Mucosa of rectum (tissue), 2 donors: ENCODE results near the gene EMD.

Experiments used
- H3K27ac ChIP-seq, 2 donors: one replicate each; pipeline ENCODE4 v1.7.0; 2013; ENCODE audit warnings: inconsistent platforms in 2 of 2, low read depth in 2 of 2, low read length in 2 of 2
- H3K27me3 ChIP-seq, 2 donors: one replicate each; pipeline ENCODE4 v1.7.0; 2013; ENCODE audit warnings: low read length in 2 of 2; ENCODE audit not compliant: control insufficient read depth in 2 of 2, insufficient read depth in 2 of 2
- H3K36me3 ChIP-seq, 2 donors: one replicate each; pipeline ENCODE4 v1.7.0; 2013; ENCODE audit warnings: low read length in 2 of 2; ENCODE audit not compliant: control insufficient read depth in 2 of 2, insufficient read depth in 2 of 2
- H3K4me1 ChIP-seq, 2 donors: one replicate each; pipeline ENCODE4 v1.7.0; 2013; ENCODE audit warnings: low read length in 2 of 2, mild to moderate bottlenecking in 1 of 2; ENCODE audit not compliant: control insufficient read depth in 2 of 2, insufficient read depth in 2 of 2
- H3K4me3 ChIP-seq, 2 donors: one replicate each; pipeline ENCODE4 v1.7.0; 2013; ENCODE audit warnings: low read length in 2 of 2
- H3K9ac ChIP-seq, 2 donors: one replicate each; pipeline ENCODE4 v1.7.0; 2013; ENCODE audit warnings: low read length in 2 of 2, low read depth in 1 of 2, mild to moderate bottlenecking in 1 of 2
- H3K9me3 ChIP-seq, 2 donors: one replicate each; pipeline ENCODE4 v1.7.0; 2013; ENCODE audit warnings: low read length in 2 of 2; ENCODE audit not compliant: control insufficient read depth in 2 of 2
- donor health status: healthy.
- donor health status: Normal muscosa, but diverticular disease.

Gene EMD

DNA sequence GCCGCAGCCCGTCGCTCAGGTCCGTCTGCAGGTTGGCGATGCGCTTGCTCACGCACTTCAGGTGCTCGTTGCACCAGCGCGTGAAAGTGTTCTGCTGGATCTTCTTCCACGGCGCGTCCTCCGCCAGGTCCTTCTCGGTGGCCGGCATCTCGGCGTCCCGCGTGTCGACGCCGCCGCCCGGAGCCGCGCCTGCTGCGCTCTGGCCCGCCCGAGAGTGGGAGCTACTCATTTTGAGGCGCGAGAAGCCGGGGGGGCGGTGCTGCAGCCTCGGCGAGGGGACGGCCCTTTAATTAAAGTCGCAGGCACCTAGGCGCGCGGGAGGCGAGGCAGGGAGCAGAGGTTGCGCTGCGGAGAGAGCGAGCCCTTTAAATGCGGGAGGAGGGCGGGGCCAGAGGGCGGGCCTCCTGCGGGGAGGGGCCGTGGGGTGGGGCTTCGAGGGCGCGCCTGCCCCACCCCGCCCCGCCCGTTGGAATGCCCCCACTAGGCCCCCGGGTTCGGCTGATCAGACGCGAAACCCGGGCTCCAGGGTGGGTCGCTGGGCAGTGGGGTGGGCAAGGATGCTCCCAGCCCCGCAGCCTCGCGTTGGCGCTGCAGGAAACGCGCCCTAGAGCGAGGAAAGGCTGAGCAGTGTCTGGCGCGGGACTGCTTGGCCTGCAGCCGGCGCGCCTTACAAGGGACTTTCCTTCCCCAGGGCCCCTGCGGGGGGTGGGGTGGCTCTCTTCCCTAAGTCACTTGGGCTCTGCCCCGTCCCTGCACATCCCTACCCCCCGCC lies 7.9 kb upstream of the EMD start:
- peaks cover 5 to 10% of the 10 kb centered on the region in 2 donors for H3K27me3 ChIP-seq
- H3K9ac ChIP-seq, result peak overlapping the region; percentile 16 to 70
- no peaks in the 10 kb centered on the region for H3K9me3 ChIP-seq
- H3K27ac ChIP-seq, result peak overlapping the region; percentile 44 to 90
- H3K4me3 ChIP-seq, result peak overlapping the region; percentile 62 to 81
- peaks cover 10 to 19% of the 10 kb centered on the region in 2 donors for H3K4me1 ChIP-seq
- H3K36me3 ChIP-seq, result no peaks in the 10 kb centered on the region

DNA sequence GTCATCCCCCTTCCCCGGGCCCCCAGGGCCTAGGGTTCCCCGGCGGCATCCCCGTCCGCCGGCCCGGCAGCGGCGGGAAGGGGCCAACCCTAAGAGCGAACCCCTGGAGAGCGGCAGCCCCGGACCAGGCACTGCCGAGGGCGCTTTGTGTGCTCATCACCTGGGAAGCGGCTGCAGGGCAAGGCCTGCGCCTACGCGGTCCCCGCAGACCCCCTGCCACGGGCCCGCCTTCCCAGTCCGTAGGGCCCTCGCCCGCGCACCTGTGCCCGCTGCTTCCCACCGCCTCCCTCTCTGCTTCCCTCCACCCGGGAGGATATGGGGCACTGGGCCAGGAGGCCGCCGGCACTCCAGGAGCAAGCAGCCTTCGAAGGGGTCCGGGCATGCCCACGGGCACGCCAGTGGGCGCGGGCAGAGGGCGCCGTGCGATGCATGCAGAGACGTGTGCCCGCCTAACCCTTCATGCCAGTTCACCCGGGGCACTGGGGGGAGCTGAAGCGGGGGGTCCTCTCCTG lies 7.2 kb upstream of the EMD start:
- H3K36me3 ChIP-seq, result no peaks in the 10 kb centered on the region
- peak overlapping the region; percentile 26 to 37 for H3K4me3 ChIP-seq
- peak overlapping the region; percentile 44 to 67 for H3K27ac ChIP-seq
- peaks cover 5 to 10% of the 10 kb centered on the region in 2 donors for H3K27me3 ChIP-seq
- H3K9me3 ChIP-seq, result no peaks in the 10 kb centered on the region
- H3K9ac ChIP-seq, result peak overlapping the region in 1 of 2 donors; percentile 44
- peaks cover 10 to 19% of the 10 kb centered on the region in 2 donors for H3K4me1 ChIP-seq

DNA sequence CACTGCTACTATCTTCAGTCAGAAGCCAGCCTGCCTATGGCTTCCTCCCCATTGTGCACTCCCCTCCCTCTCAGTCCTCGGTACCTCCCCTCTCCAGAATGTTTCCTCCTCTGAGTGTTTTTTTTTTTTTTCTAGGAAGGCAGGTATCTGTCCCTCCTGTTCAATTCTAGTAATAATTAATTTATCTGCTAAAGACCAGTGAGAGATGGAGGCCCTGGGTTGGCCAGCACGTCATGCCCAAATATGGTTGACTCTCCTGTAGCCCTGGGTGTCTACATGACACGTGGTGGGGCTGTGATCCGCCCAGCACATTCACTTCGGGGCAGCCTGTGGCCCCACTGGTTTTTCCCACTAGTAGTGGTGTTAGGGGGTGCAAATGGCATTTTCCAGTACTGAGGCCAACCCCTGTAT lies 6.5 kb upstream of the EMD start:
- no peak overlapping the region for H3K9ac ChIP-seq
- H3K4me1 ChIP-seq, result peaks cover 10 to 19% of the 10 kb centered on the region in 2 donors

DNA sequence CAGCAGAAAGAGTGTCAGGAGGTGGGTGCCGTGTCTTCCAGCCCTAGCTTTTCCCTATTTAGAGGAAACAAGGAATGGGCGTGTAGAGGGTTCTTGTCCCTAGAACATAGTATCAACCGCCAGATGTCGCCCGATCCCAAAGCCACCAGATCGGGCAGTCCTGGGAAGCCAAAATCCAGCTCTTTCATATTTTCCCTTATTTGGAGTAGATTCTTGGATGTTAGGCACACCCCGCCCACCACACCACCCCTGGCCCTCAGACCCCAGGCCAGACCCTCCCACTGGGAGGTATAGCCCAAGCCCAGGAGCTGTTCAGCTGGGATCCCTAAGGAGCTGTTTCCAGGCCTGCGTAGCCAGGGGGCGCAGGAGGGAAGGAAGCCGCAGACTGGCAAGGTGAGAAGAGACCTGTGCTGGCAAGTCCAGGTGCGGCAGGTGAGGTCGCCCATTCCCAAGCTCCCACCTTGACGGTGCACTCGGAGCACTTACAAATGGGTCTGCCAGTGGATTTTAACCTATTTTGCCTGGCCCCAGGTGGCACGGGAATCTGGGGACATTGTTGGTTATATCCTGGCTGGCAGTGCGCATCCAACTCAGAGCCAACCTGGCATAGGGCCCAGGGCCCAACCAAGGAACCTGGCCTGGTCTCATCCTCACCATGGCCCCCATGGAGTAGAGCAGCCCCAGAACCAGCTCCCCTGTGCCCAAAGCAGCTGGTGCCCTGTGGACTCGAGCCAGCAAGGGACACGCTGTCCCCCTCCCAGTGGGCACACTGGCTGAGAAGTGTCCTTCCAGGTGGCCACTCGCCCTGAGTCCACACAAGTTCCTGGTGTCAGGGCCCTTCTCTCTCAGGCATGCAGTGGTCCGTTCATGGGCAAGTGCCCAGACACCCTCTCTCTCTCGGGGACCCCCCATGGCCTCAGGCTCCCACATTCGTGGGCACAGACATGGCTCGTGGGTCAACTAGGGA lies 5.5 kb upstream of the EMD start:
- H3K9me3 ChIP-seq, result no peaks in the 10 kb centered on the region
- H3K27ac ChIP-seq, result peak overlapping the region; percentile 43 to 76
- H3K4me3 ChIP-seq, result peak overlapping the region; percentile 25 to 57
- no peaks in the 10 kb centered on the region for H3K36me3 ChIP-seq
- peaks cover 5 to 14% of the 10 kb centered on the region in 2 donors for H3K27me3 ChIP-seq
- peak overlapping the region; percentile 34 to 61 for H3K9ac ChIP-seq
- H3K4me1 ChIP-seq, result peaks cover 15 to 17% of the 10 kb centered on the region in 2 donors

More for the DNA sequence above, 6.5 kb upstream of the EMD start:
- Histone ChIP-seq H3K27ac (peak overlapping the region; percentile 44 to 76), H3K36me3 (no peaks in the 10 kb centered on the region), H3K27me3 (peaks cover 5 to 14% of the 10 kb centered on the region in 2 donors), H3K9me3 (no peaks in the 10 kb centered on the region), H3K4me3 (peak overlapping the region in 1 of 2 donors; percentile 26)

DNA sequence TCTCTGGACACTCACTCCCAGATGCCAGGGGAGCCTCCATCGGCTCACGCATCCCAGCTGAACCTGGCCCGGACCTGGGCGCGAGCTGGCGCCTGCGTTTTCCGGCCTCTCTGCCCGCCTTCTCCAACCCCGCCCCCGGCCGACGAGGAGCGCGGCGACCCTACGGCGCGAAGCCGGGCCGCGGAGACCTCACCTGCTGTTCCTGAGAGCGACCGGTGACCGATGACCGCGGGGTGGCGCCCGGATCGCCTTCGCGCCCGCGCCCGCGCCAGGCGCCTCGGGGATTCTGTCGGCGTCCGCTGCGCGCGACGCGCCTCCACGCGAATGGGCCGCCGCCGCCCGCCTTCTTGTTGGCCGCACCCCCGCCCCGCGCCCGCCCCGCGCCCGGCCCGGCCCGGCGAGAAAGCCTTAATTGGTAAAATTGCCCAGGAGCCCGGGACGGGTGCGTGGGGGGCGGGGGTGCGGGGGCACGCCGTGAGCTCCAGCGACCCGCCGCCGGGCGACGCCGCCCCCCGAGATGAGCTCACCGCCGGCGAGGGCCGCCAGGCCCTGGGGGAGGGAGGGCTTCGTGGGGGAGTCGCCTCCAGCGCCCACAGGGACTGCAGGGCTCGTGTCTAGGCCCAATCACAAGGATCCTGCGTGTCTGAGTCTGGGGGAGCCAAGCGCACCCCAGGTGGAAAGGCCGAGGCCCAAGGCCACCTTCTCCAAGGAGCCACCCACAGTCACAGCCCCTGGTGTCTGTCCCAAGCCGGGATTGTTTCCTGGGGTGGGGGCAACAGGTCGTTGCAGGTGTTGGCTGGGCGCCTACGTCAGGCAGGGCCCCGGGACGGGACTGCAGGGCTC lies 4.6 kb upstream of the EMD start, which contains the start of gene FLNA:
Gene FLNA, minus strand, starts transcription at position 322 of the 843 bp plus-strand sequence. CDS start 3,389 bp downstream, outside the sequence.
- Histone ChIP-seq H3K27me3 (peaks cover 5 to 13% of the 10 kb centered on the region in 2 donors), H3K36me3 (no peaks in the 10 kb centered on the region), H3K27ac (peak within 1 kb of the TSS; percentile 43 to 76), H3K4me3 (peak within 1 kb of the TSS; percentile 25 to 57), H3K4me1 (peaks cover 15% of the 10 kb centered on the region in 2 donors), H3K9ac (peak within 1 kb of the TSS; percentile 34 to 61), H3K9me3 (no peaks in the 10 kb centered on the region)

DNA sequence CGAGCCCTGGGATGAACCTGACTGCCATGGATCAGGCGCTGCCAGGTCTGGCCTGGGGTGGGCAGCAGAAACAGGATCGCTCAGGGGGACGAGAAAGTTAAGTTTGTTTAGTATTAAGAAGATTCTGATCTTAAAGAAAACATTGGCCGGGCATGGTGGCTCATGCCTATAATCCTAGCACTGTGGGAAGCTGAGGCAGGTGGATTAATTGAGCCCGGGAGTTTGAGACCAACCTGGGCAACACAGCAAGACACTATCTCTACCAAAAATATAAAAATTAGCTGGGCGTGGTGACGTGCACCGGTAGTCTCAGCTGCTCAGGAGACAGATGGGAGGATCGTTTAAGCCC lies 4.0 kb upstream of the EMD start:
- peaks cover 0 to 8% of the 10 kb centered on the region in 2 donors for H3K27me3 ChIP-seq
- H3K36me3 ChIP-seq, result no peaks in the 10 kb centered on the region
- no peaks in the 10 kb centered on the region for H3K9me3 ChIP-seq
- peak overlapping the region in 1 of 2 donors; percentile 2 for H3K9ac ChIP-seq
- peak overlapping the region; percentile 32 to 65 for H3K27ac ChIP-seq
- H3K4me3 ChIP-seq, result peak overlapping the region in 1 of 2 donors; percentile 33
- H3K4me1 ChIP-seq, result peaks cover 19% of the 10 kb centered on the region in 2 donors

DNA sequence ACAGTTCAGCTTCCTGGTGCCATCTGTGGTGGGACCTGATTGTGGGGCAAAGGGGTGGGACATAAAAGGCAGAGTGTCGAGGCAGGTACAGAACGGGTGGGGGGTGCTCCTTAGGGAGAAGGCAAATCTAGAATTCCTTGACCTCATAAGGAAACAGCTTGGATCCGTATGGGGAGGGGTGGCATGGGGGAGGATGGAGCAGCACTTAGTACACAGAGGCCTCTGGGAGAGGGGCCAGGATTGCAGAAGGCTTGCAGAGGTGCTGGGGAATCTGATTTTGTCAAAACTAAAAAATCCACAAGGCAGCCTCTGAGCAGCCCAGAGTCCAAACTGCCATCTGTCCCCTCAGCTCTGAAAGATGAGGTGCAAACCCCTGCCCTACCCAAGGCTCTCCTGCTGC lies 2.3 kb upstream of the EMD start:
- Histone ChIP-seq H3K4me3 (no peak overlapping the region), H3K27me3 (peaks cover 0 to 7% of the 10 kb centered on the region in 2 donors), H3K9ac (no peak overlapping the region), H3K9me3 (no peaks in the 10 kb centered on the region), H3K36me3 (no peaks in the 10 kb centered on the region), H3K4me1 (peaks cover 21 to 22% of the 10 kb centered on the region in 2 donors), H3K27ac (peak overlapping the region; percentile 45 to 92)

DNA sequence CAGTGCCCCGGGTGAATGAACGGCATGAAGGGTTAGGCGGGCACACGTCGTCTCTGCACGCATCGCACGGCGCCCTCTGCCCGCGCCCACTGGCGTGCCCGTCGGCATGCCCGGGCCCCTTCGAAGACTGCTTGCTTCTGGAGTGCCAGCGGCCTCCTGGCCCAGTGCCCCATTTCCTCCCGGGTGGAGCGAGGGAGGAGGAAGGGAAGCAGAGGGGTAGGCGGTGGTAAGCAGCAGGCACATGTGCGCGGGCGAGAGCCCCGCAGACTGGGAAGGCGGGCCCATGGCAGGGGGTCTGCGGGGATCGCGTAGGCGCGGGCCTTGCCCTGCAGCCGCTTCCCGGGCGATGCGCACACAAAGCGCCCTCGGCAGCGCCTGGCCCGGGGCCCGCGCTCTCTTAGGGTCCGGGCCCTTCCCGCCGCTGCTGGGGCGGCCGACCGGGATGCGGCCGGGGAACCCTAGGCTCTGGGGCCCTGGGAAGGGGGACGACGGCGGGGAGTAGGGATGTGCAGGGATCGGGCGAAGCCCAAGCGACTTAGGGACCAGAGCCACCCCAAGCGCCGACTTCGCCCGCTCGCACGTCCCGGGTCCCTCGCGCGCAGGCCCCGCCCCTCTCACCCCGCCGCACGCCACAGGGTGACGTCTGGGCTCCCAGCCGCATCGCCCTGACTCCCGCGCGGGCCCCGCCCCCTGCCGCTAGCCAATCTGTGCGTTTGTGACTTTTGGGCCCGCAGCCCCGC lies 866 bp upstream of the EMD start:
- peaks cover 2 to 3% of the 10 kb centered on the region in 2 donors for H3K27me3 ChIP-seq

DNA sequence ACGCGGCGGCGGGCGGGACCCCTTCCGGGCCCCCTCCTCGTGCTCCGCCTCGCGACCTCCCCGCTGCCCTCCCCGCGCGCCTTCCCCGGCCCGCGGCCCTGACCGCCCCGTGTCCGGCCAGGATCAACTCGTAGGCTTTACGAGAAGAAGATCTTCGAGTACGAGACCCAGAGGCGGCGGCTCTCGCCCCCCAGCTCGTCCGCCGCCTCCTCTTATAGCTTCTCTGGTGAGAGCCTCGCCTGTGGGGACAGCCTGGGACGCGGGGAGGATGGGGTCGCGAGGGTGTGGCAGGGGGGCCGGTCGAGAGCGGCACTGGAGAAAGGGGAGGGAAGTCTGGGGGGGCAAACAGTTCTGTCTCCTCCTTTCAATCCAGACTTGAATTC lies 465 bp downstream of the EMD start:
- Histone ChIP-seq H3K4me3 (peak overlapping the region; percentile 73 to 74), H3K9me3 (no peaks in the 10 kb centered on the region), H3K27ac (peak overlapping the region; percentile 92), H3K4me1 (peaks cover 12 to 14% of the 10 kb centered on the region in 2 donors), H3K9ac (peak overlapping the region; percentile 75 to 93), H3K27me3 (peaks cover 2 to 8% of the 10 kb centered on the region in 2 donors), H3K36me3 (no peaks in the 10 kb centered on the region)

More for the DNA sequence above, 866 bp upstream of the EMD start:
- peaks cover 19 to 22% of the 10 kb centered on the region in 2 donors for H3K4me1 ChIP-seq
- H3K9me3 ChIP-seq, result no peaks in the 10 kb centered on the region
- H3K27ac ChIP-seq, result peak overlapping the region; percentile 88 to 92
- H3K4me3 ChIP-seq, result peak overlapping the region; percentile 49 to 56
- H3K9ac ChIP-seq, result peak overlapping the region; percentile 68 to 72
- no peaks in the 10 kb centered on the region for H3K36me3 ChIP-seq
